Measurements from ENCODE around the gene MTMR12. TPM values are rescaled to one million over a fixed set of nuclear protein-coding genes. Genes with fewer than 3 reads are reported as not detected.

MTMR12 gene
- total and polyA plus RNA-seq, 2 of the 8 experiments (the other 6 are each of a cell fraction or from before 2014, with no cell fraction given): 19.1 to 59.3 TPM

DNA sequence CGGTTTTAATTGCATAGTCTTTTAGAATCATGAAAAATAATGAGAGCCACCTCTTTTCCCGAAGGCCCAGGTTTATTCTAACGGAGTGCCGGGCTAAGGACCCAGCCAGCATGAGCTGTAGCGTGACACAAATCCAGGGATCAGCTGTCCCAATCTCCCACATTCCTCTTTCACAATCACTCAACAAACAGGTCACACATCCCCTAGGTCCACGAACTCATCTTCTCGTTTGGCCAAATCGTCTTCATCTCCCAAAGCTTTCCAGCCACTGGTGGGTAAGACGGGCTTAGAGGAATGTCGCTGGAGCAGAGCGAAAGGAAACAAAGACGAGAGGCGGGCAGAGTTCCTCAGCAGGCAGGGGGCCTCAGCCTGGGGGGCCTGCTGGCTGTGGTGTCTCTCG, 83.2 kb downstream of the MTMR12 start (continued):
- TF ChIP-seq, protein P1, sequence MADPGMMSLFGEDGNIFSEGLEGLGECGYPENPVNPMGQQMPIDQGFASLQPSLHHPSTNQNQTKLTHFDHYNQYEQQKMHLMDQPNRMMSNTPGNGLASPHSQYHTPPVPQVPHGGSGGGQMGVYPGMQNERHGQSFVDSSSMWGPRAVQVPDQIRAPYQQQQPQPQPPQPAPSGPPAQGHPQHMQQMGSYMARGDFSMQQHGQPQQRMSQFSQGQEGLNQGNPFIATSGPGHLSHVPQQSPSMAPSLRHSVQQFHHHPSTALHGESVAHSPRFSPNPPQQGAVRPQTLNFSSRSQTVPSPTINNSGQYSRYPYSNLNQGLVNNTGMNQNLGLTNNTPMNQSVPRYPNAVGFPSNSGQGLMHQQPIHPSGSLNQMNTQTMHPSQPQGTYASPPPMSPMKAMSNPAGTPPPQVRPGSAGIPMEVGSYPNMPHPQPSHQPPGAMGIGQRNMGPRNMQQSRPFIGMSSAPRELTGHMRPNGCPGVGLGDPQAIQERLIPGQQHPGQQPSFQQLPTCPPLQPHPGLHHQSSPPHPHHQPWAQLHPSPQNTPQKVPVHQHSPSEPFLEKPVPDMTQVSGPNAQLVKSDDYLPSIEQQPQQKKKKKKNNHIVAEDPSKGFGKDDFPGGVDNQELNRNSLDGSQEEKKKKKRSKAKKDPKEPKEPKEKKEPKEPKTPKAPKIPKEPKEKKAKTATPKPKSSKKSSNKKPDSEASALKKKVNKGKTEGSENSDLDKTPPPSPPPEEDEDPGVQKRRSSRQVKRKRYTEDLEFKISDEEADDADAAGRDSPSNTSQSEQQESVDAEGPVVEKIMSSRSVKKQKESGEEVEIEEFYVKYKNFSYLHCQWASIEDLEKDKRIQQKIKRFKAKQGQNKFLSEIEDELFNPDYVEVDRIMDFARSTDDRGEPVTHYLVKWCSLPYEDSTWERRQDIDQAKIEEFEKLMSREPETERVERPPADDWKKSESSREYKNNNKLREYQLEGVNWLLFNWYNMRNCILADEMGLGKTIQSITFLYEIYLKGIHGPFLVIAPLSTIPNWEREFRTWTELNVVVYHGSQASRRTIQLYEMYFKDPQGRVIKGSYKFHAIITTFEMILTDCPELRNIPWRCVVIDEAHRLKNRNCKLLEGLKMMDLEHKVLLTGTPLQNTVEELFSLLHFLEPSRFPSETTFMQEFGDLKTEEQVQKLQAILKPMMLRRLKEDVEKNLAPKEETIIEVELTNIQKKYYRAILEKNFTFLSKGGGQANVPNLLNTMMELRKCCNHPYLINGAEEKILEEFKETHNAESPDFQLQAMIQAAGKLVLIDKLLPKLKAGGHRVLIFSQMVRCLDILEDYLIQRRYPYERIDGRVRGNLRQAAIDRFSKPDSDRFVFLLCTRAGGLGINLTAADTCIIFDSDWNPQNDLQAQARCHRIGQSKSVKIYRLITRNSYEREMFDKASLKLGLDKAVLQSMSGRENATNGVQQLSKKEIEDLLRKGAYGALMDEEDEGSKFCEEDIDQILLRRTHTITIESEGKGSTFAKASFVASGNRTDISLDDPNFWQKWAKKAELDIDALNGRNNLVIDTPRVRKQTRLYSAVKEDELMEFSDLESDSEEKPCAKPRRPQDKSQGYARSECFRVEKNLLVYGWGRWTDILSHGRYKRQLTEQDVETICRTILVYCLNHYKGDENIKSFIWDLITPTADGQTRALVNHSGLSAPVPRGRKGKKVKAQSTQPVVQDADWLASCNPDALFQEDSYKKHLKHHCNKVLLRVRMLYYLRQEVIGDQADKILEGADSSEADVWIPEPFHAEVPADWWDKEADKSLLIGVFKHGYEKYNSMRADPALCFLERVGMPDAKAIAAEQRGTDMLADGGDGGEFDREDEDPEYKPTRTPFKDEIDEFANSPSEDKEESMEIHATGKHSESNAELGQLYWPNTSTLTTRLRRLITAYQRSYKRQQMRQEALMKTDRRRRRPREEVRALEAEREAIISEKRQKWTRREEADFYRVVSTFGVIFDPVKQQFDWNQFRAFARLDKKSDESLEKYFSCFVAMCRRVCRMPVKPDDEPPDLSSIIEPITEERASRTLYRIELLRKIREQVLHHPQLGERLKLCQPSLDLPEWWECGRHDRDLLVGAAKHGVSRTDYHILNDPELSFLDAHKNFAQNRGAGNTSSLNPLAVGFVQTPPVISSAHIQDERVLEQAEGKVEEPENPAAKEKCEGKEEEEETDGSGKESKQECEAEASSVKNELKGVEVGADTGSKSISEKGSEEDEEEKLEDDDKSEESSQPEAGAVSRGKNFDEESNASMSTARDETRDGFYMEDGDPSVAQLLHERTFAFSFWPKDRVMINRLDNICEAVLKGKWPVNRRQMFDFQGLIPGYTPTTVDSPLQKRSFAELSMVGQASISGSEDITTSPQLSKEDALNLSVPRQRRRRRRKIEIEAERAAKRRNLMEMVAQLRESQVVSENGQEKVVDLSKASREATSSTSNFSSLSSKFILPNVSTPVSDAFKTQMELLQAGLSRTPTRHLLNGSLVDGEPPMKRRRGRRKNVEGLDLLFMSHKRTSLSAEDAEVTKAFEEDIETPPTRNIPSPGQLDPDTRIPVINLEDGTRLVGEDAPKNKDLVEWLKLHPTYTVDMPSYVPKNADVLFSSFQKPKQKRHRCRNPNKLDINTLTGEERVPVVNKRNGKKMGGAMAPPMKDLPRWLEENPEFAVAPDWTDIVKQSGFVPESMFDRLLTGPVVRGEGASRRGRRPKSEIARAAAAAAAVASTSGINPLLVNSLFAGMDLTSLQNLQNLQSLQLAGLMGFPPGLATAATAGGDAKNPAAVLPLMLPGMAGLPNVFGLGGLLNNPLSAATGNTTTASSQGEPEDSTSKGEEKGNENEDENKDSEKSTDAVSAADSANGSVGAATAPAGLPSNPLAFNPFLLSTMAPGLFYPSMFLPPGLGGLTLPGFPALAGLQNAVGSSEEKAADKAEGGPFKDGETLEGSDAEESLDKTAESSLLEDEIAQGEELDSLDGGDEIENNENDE (IDR thresholded peaks at IDR 0.05; ENCODE audit: insufficient replicate concordance, low read length): no peak
- no peak for TF ChIP-seq JUND (IDR thresholded peaks at IDR 0.05; ENCODE audit: low read length)
- TF ChIP-seq KDM4A (IDR thresholded peaks at IDR 0.05; ENCODE audit: low read depth, low read length, severe bottlenecking): no peak
- no peak for TF ChIP-seq KDM1A (IDR thresholded peaks at IDR 0.05; ENCODE audit: borderline replicate concordance, low read length)
- TF ChIP-seq RNF2 (IDR thresholded peaks at IDR 0.05; ENCODE audit: borderline replicate concordance, low read depth, low read length, missing control alignments, poor library complexity, severe bottlenecking): no peak
- TF ChIP-seq ZNF274 (IDR thresholded peaks at IDR 0.05; ENCODE audit: borderline replicate concordance, extremely low read depth, low read length): no peak
- no peak for TF ChIP-seq SP4 (IDR thresholded peaks at IDR 0.05; ENCODE audit: low read length)
- TF ChIP-seq PHF8 (conservative IDR thresholded peaks at IDR 0.05; ENCODE audit: low read depth, low read length): no peak
- no peak for TF ChIP-seq RAD21 (IDR thresholded peaks at IDR 0.05 in 1 of 2, conservative IDR thresholded peaks at IDR 0.05 in 1 of 2; ENCODE audit: low read depth in 2 of 2, low read length in 2 of 2)
- no peak for TF ChIP-seq JUN (IDR thresholded peaks at IDR 0.05; ENCODE audit: low read depth, low read length)
- no peak for TF ChIP-seq ASH2L (IDR thresholded peaks at IDR 0.05; ENCODE audit: low read length)

All from H1 (cell line).